Measurements from ENCODE around the gene TRIM61. TPM values are rescaled to one million over a fixed set of nuclear protein-coding genes. Genes with fewer than 3 reads are reported as not detected.
"Not testable (repeated sequence)": the region's sequence is repeated elsewhere in the genome, so short reads cannot be mapped to it uniquely, and the experiment has no call there.

TRIM61 gene
- total RNA-seq, 1 donor from 2014 or later = 2.7 TPM

DNA sequence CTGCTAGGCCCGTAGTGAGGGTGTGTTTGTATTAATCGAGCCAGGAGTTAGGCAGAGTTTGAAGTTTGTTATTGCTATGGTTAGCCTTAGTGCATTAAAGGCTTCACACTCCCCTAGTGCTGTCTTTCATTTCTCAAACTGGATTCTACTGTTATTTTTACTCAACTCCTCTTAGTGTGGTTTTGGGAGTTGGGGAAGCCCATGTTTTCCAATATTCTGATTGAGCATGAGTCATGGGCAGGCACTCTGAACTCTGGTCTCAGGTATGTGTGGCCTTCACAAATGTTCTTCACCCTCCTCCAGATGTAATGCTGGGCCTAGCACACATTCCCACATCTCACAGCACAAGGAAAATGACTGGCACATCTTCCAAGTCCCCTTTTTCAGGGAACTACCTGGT is 50.4 kb downstream of the TRIM61 start:
- H3K4me3 Mint-ChIP-seq (ENCODE audit: low read depth); DNase-seq (ENCODE audit: low spot score); H3K27me3 Mint-ChIP-seq (ENCODE audit: low read depth); H3K9me3 Mint-ChIP-seq; intact Hi-C loops (cut with micrococcal nuclease); H3K27ac Mint-ChIP-seq; H3K36me3 Mint-ChIP-seq (ENCODE audit: low read depth); H3K4me1 Mint-ChIP-seq (ENCODE audit: low read depth): not testable (repeated sequence)

DNA sequence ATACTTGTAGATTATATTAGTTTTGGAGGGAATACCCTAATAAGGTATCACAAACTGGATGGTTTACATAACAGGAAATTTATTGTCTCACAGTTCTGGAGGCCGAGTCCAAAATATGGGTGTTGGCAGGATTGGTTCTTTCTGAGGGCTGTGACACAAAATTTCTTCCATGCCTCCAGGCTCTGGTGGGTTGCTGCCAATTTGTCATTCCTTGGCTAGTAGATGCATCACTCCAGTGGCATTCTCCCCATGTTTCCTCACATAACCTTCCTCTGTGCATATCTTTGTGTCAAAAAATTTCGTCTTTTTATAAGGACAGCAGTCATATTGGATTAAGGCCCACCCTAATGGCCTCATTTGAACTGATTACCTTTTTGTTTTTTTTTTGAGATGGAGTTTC is 51.2 kb downstream of the TRIM61 start:
- DNase-seq (ENCODE audit: low spot score) = no peak
- Mint-ChIP-seq H3K4me1 (ENCODE audit: low read depth) (no peaks in the 10 kb centered on the region), H3K27me3 (ENCODE audit: low read depth) (no peaks in the 10 kb centered on the region), H3K36me3 (ENCODE audit: low read depth) (no peaks in the 10 kb centered on the region), H3K4me3 (ENCODE audit: low read depth) (no peak overlapping the region), H3K27ac (no peak overlapping the region), H3K9me3 (no peaks in the 10 kb centered on the region)
- intact Hi-C loops (cut with micrococcal nuclease) = no loop called here

DNA sequence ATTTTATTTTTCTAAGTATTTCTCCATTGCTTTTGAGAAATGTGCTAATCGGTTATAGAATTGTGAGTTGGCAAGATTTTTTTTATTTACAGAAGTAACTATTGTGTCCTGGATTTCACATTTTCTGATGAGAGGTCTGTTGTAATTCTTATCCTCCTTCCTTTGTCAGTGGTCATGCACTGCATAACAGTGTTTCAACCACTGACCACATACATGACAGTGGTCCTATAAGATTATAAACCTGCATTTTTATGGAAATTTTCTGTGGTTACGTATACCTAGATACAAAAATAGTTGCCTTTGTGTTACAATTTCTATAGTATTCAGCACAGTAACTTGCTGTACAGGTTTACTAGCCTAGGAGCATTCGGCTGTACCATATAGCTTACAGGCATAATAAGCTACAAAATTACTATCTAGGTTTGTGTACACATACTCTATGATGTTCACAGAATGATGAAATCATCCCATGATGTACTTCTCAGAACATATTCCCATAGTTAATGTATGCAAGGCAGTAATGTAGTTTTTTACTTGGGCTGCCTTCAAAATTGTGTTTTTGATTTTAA is 52.7 kb downstream of the TRIM61 start:
- Mint-ChIP-seq H3K27me3 (ENCODE audit: low read depth) (no peaks in the 10 kb centered on the region), H3K36me3 (ENCODE audit: low read depth) (no peaks in the 10 kb centered on the region), H3K9me3 (no peaks in the 10 kb centered on the region), H3K4me1 (ENCODE audit: low read depth) (no peaks in the 10 kb centered on the region), H3K4me3 (ENCODE audit: low read depth) (no peak overlapping the region), H3K27ac (no peak overlapping the region)
- intact Hi-C loops (cut with micrococcal nuclease) = no loop called here
- DNase-seq (ENCODE audit: low spot score) = no peak

DNA sequence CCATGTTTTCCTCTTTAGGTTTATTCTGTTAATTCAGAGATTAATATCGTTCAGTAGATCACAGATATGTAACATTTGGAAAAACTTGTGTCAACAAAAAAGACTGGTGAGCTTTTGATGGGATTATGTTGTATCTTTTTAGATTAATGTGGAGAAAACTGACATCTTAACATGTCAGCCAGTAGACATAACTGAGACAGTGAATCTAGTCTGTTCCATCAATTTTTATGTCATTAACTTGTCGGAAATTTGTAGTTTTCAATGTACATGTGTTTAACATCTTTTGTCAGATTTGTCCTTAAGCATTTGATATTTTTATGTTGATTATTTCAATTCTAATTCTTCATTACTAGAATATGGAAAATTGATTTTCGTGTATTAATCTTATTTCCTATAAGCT is 58.5 kb downstream of the TRIM61 start:
- no peak overlapping the region for H3K27ac Mint-ChIP-seq
- H3K36me3 Mint-ChIP-seq (ENCODE audit: low read depth) = no peaks in the 10 kb centered on the region
- no peak overlapping the region for H3K4me3 Mint-ChIP-seq (ENCODE audit: low read depth)
- intact Hi-C loops (cut with micrococcal nuclease) = no loop called here
- H3K9me3 Mint-ChIP-seq = no peaks in the 10 kb centered on the region
- no peaks in the 10 kb centered on the region for H3K27me3 Mint-ChIP-seq (ENCODE audit: low read depth)
- DNase-seq (ENCODE audit: low spot score) = no peak
- no peaks in the 10 kb centered on the region for H3K4me1 Mint-ChIP-seq (ENCODE audit: low read depth)

Other genes starting within 250 kb of the TRIM61 start
- not detected in 2 replicates for gene SMIM31, start 223.5 kb downstream of the TRIM61 start, total RNA-seq
- not detected in 2 replicates for gene APELA, start 100.5 kb downstream of the TRIM61 start, total RNA-seq
- gene TRIM60, start 54.3 kb upstream of the TRIM61 start, total RNA-seq = not detected in 2 replicates
- gene TRIM75, start 76.2 kb upstream of the TRIM61 start, total RNA-seq = not detected in 2 replicates
- 13.4 and 14.4 TPM in 2 replicates for gene TMEM192, start 135.2 kb upstream of the TRIM61 start, total RNA-seq
- gene KLHL2, start 229.9 kb upstream of the TRIM61 start, total RNA-seq = 30.3 and 32.3 TPM in 2 replicates

Measured in activated T-helper 2 cell treated with anti-CD3 and anti-CD28 coated beads, Interferon-gamma antibody, Interleukin-2, Interleukin-4, amounts not matched to agents 10 μg/mL and 5 μg/mL and 100 μg/mL, durations not matched to agents 14 hours and 24 hours and 36 hours (primary cell).